GM19035 (cell line): ENCODE results near the gene NUP210L.

Experiments
- ATAC-seq: cut with Tn5 transposase; IDR thresholded peaks from one replicate; pipeline ENCODE4 v1.9.1; 2021; ENCODE audit not compliant: unreplicated experiment

The NUP210L gene

GRCh38 chr1:153968000-153968363 is 186.9 kb downstream of the NUP210L start:
- ATAC-seq, result no peak

- ATAC-seq, result peak; percentile 74
Observed at GRCh38 chr1:153967107-153967999, 187.5 kb downstream of the NUP210L start, which contains the start of gene CREB3L4. Gene CREB3L4, plus strand, starts transcription at chr1:153967902. Its CDS starts 624 bp downstream, at chr1:153968526.

GRCh38 chr1:153963850-153964331 is 191.0 kb downstream of the NUP210L start:
- ATAC-seq, result peak; percentile 2

GRCh38 chr1:153963030-153963849 is 191.6 kb downstream of the NUP210L start, which contains the start of gene SLC39A1:
Gene SLC39A1, minus strand, starts transcription at chr1:153963537. Its CDS starts 822 bp downstream, at chr1:153962715.
- ATAC-seq, result peak; percentile 48

GRCh38 chr1:153962088-153963029 is 192.5 kb downstream of the NUP210L start:
- no peak for ATAC-seq

- ATAC-seq, result no peak
Observed at GRCh38 chr1:153961421-153961820, 193.5 kb downstream of the NUP210L start.

- ATAC-seq, result no peak
Observed at GRCh38 chr1:153960206-153960605, 194.7 kb downstream of the NUP210L start.

- no peak for ATAC-seq
Observed at GRCh38 chr1:153959454-153959853, 195.4 kb downstream of the NUP210L start.

GRCh38 chr1:153958961-153959260 is 196.0 kb downstream of the NUP210L start:
- no peak for ATAC-seq

- ATAC-seq, result peak; percentile 77
Observed at GRCh38 chr1:153958111-153958960, 196.5 kb downstream of the NUP210L start, which contains the start of gene CRTC2. Gene CRTC2, minus strand, starts transcription at chr1:153958612. Its CDS starts 115 bp downstream, at chr1:153958497.

- ATAC-seq, result peak; percentile 17
Observed at GRCh38 chr1:153957744-153958110, 197.1 kb downstream of the NUP210L start.

GRCh38 chr1:153956997-153957715 is 197.7 kb downstream of the NUP210L start:
- ATAC-seq, result no peak

- ATAC-seq, result no peak
Observed at GRCh38 chr1:153954826-153955225, 200.0 kb downstream of the NUP210L start.

- ATAC-seq, result no peak
Observed at GRCh38 chr1:153953859-153954365, 201.0 kb downstream of the NUP210L start.

- no peak for ATAC-seq
Observed at GRCh38 chr1:153951801-153952200, 203.1 kb downstream of the NUP210L start.

GRCh38 chr1:153951183-153951582 is 203.7 kb downstream of the NUP210L start:
- ATAC-seq, result no peak

- peak; percentile 68 for ATAC-seq
Observed at GRCh38 chr1:153946622-153947241, 208.1 kb downstream of the NUP210L start, which contains the start of gene DENND4B. Gene DENND4B, minus strand, starts transcription at chr1:153946718. Its CDS starts 2,344 bp downstream, at chr1:153944374.
